ENCODE results near the gene ACSL6. TPM values are rescaled to one million over a fixed set of nuclear protein-coding genes. Genes with fewer than 3 reads are reported as not detected.

ACSL6 gene
- total RNA-seq, 2 experiments from 2014 or later, result 3.3 to 4.7 TPM

GRCh38 chr5:132030610-132031009 lies 19.2 kb upstream of the ACSL6 start:
- Mint-ChIP-seq H3K9me3 (peaks cover 4% of the 10 kb centered on the region), H3K36me3 (ENCODE audit: low read depth) (no peaks in the 10 kb centered on the region), H3K4me1 (ENCODE audit: low read depth) (peaks cover 4% of the 10 kb centered on the region), H3K27ac (no peak overlapping the region), H3K4me3 (no peak overlapping the region), H3K27me3 (no peaks in the 10 kb centered on the region)
- ChIA-PET CTCF (interaction anchor here (1.6 kb wide), 1 partner anchor 32 kb away, joined by 5 read pairs; no protein-coding TSS in a partner anchor), POLR2A (no interaction called here)
- intact Hi-C loops (cut with micrococcal nuclease), result no loop called here
- no peak for TF ChIP-seq CTCF (IDR thresholded peaks at IDR 0.05)
- ATAC-seq (no peak), DNase-seq (no peak)

GRCh38 chr5:132029609-132030330 lies 18.3 kb upstream of the ACSL6 start:
- DNase-seq, result no peak
- no peaks in the 10 kb centered on the region for H3K36me3 Mint-ChIP-seq (ENCODE audit: low read depth)
- POLR2A ChIA-PET, result interaction anchor here (0.7 kb wide), 1 partner anchor 14 kb away, joined by 5 read pairs; no protein-coding TSS in a partner anchor
- H3K27me3 Mint-ChIP-seq, result no peaks in the 10 kb centered on the region
- CTCF ChIA-PET, result interaction anchor here (0.7 to 2.4 kb wide), 3 partner anchors 22 to 39 kb away, joined by 3 to 6 read pairs (median 5); no protein-coding TSS in a partner anchor
- H3K27ac Mint-ChIP-seq, result no peak overlapping the region
- no peak overlapping the region for H3K4me3 Mint-ChIP-seq
- TF ChIP-seq CTCF (IDR thresholded peaks at IDR 0.05), result no peak
- no peak for ATAC-seq
- H3K4me1 Mint-ChIP-seq (ENCODE audit: low read depth), result peaks cover 4% of the 10 kb centered on the region
- intact Hi-C loops (cut with micrococcal nuclease), result no loop called here
- H3K9me3 Mint-ChIP-seq, result peaks cover 4% of the 10 kb centered on the region

- Mint-ChIP-seq H3K4me3 (no peak overlapping the region), H3K36me3 (ENCODE audit: low read depth) (no peaks in the 10 kb centered on the region), H3K4me1 (ENCODE audit: low read depth) (peaks cover 4% of the 10 kb centered on the region), H3K27me3 (no peaks in the 10 kb centered on the region), H3K9me3 (no peaks in the 10 kb centered on the region), H3K27ac (peak overlapping the region; percentile 37)
- peak; percentile 21 for ATAC-seq
- no peak for TF ChIP-seq CTCF (IDR thresholded peaks at IDR 0.05)
- POLR2A ChIA-PET, result no interaction called here
- intact Hi-C loops (cut with micrococcal nuclease), result no loop called here
- no peak for DNase-seq
- CTCF ChIA-PET, result no interaction called here
These were observed 15.6 kb upstream of the ACSL6 start for GRCh38 chr5:132027027-132027426.

GRCh38 chr5:132026516-132027008 lies 15.1 kb upstream of the ACSL6 start:
- ChIA-PET CTCF (no interaction called here), POLR2A (no interaction called here)
- no peaks in the 10 kb centered on the region for H3K27me3 Mint-ChIP-seq
- peak; percentile 91 for ATAC-seq
- peak overlapping the region; percentile 56 for H3K27ac Mint-ChIP-seq
- no peaks in the 10 kb centered on the region for H3K36me3 Mint-ChIP-seq (ENCODE audit: low read depth)
- intact Hi-C loops (cut with micrococcal nuclease), result no loop called here
- H3K4me1 Mint-ChIP-seq (ENCODE audit: low read depth), result peaks cover 4% of the 10 kb centered on the region
- DNase-seq, result peak; percentile 82
- no peak for TF ChIP-seq CTCF (IDR thresholded peaks at IDR 0.05)
- H3K4me3 Mint-ChIP-seq, result no peak overlapping the region
- H3K9me3 Mint-ChIP-seq, result no peaks in the 10 kb centered on the region

- ChIA-PET CTCF (interaction anchor here (1.0 kb wide), 1 partner anchor 38 kb away, joined by 4 read pairs; no protein-coding TSS in a partner anchor), POLR2A (no interaction called here)
- DNase-seq, result no peak
- intact Hi-C loops (cut with micrococcal nuclease), result no loop called here
- Mint-ChIP-seq H3K4me3 (no peak overlapping the region), H3K36me3 (ENCODE audit: low read depth) (no peaks in the 10 kb centered on the region), H3K4me1 (ENCODE audit: low read depth) (peaks cover 11% of the 10 kb centered on the region), H3K27ac (no peak overlapping the region), H3K27me3 (no peaks in the 10 kb centered on the region), H3K9me3 (no peaks in the 10 kb centered on the region)
- TF ChIP-seq CTCF (IDR thresholded peaks at IDR 0.05), result no peak
- no peak for ATAC-seq
These were observed 14.0 kb upstream of the ACSL6 start for GRCh38 chr5:132025403-132025971.

Data from activated CD8-positive, alpha-beta T cell treated with anti-CD3 and anti-CD28 coated beads for 36 hours (primary cell).